Keratinocyte (primary cell): ENCODE results near the gene RSBN1. TPM values are rescaled to one million over a fixed set of nuclear protein-coding genes. Genes with fewer than 3 reads are reported as not detected.

Experiments
- DNase-seq: peaks from one replicate; pipeline ENCODE4 v3.0.0-alpha.2; 2011; ENCODE audit warnings: low read depth, missing footprints, low spot score
- FAIRE-seq: peaks from 2 replicates; lab custom pipeline; 2011; peaks lifted over from hg19 to GRCh38; lab: Jason Lieb, UNC
- H2AFZ ChIP-seq: 2 replicates; pipeline ENCODE4 v1.6.0; 2012; ENCODE audit warnings: low read length, control low read depth, inconsistent platforms; ENCODE audit not compliant: control insufficient read depth
- H3K27ac ChIP-seq: 2 replicates; pipeline ENCODE4 v1.5.1; 2011; ENCODE audit warnings: low read length; ENCODE audit not compliant: control insufficient read depth, insufficient read depth
- H3K27me3 ChIP-seq: 3 replicates; pipeline ENCODE4 v1.6.0; 2011; ENCODE audit warnings: low read length; ENCODE audit not compliant: control insufficient read depth, insufficient read depth; ENCODE audit errors: extremely low read depth
- H3K36me3 ChIP-seq, 2 experiments: 2 replicates in 1 of 2; 3 replicates in 1 of 2; pipeline ENCODE4 v1.5.1; 2011; ENCODE audit warnings: low read length in 2 of 2, mild to moderate bottlenecking in 1 of 2; ENCODE audit not compliant: control insufficient read depth in 2 of 2, insufficient read depth in 2 of 2; ENCODE audit errors: extremely low read depth in 1 of 2
- H3K4me1 ChIP-seq: 3 replicates; pipeline ENCODE4 v1.5.1; 2011; ENCODE audit warnings: low read length; ENCODE audit not compliant: control insufficient read depth, insufficient read depth; ENCODE audit errors: extremely low read depth
- H3K4me2 ChIP-seq: 3 replicates; pipeline ENCODE4 v1.6.0; 2011; ENCODE audit warnings: low read depth, low read length; ENCODE audit not compliant: control insufficient read depth, insufficient read depth; ENCODE audit errors: extremely low read depth
- H3K4me3 ChIP-seq, 3 experiments: fragments of 200-600 bp in 1 of 3; sonication (generic) in 1 of 3; 2 replicates in 2 of 3; 3 replicates in 1 of 3; pipeline ENCODE4 v1.5.1; 2011 to 2016; ENCODE audit warnings: low read length in 3 of 3, mild to moderate bottlenecking in 3 of 3, control low read depth in 2 of 3, inconsistent platforms in 1 of 3, low read depth in 1 of 3, mixed read lengths in 1 of 3, mixed run types in 1 of 3, moderate library complexity in 1 of 3; ENCODE audit not compliant: control insufficient read depth in 2 of 3, insufficient read depth in 2 of 3; ENCODE audit errors: extremely low read depth in 1 of 3
- H3K79me2 ChIP-seq: 2 replicates; pipeline ENCODE4 v1.6.0; 2012; ENCODE audit warnings: low read length; ENCODE audit not compliant: control insufficient read depth, insufficient read depth
- H3K9ac ChIP-seq: 3 replicates; pipeline ENCODE4 v1.6.0; 2011; ENCODE audit warnings: low read length; ENCODE audit not compliant: control insufficient read depth, insufficient read depth; ENCODE audit errors: extremely low read depth
- H3K9me1 ChIP-seq: 3 replicates; pipeline ENCODE4 v1.6.0; 2011; ENCODE audit warnings: low read length; ENCODE audit not compliant: control insufficient read depth, insufficient read depth; ENCODE audit errors: extremely low read depth
- H3K9me3 ChIP-seq: 2 replicates; pipeline ENCODE4 v1.5.1; 2012; ENCODE audit warnings: low read depth, low read length; ENCODE audit not compliant: control insufficient read depth
- H4K20me1 ChIP-seq: 3 replicates; pipeline ENCODE4 v1.6.0; 2011; ENCODE audit warnings: low read length; ENCODE audit not compliant: control insufficient read depth, insufficient read depth; ENCODE audit errors: extremely low read depth
- EZH2 ChIP-seq: IDR thresholded peaks from one replicate; pipeline ENCODE4 v1.6.1; 2012; ENCODE audit warnings: inconsistent platforms, mild to moderate bottlenecking, low read length, moderate library complexity
- dilution Hi-C: fragments of 300-500 bp; cut with MboI; formaldehyde crosslinking; loops from one replicate; pipeline ENCODE4 v1.7.0; 2020; ENCODE audit warnings: low sequenced_read_pairs; ENCODE audit not compliant: extremely low pct_ligation_motif_present
- polyA plus RNA-seq, 5 experiments: library from polyadenylated mRNA; depleted of rRNA in 3 of 5; stranded (reverse) in 3 of 5; stranded (forward) in 1 of 5; unstranded in 1 of 5; fragments of >200 nt; gene quantifications; 1 replicate in 1 of 5; 2 replicates in 3 of 5; 3 replicates in 1 of 5; pipeline versions ENCODE4 v1.2.1 to v1.2.3, GENCODE V29; 2011 to 2012; ENCODE audit warnings: missing spikeins in 2 of 5, low read depth in 1 of 5, low replicate concordance in 1 of 5
- TF ChIP-seq, protein P1 (sequence below), 3 experiments: IDR thresholded peaks in 1 of 3; conservative IDR thresholded peaks in 1 of 3; optimal IDR thresholded peaks in 1 of 3; 2 replicates in 2 of 3; 3 replicates in 1 of 3; pipeline versions ENCODE3 to v1.5.1; 2011; ENCODE audit warnings: low read length in 3 of 3, mild to moderate bottlenecking in 3 of 3, moderate library complexity in 2 of 3, control low read depth in 1 of 3, inconsistent platforms in 1 of 3; ENCODE audit not compliant: insufficient read depth in 2 of 3; ENCODE audit errors: extremely low read depth in 1 of 3

RSBN1 gene
- polyA plus RNA-seq, 1 donor (not counting 4 experiments of a cell fraction or from before 2014, with no cell fraction given) = 10.4 TPM

DNA sequence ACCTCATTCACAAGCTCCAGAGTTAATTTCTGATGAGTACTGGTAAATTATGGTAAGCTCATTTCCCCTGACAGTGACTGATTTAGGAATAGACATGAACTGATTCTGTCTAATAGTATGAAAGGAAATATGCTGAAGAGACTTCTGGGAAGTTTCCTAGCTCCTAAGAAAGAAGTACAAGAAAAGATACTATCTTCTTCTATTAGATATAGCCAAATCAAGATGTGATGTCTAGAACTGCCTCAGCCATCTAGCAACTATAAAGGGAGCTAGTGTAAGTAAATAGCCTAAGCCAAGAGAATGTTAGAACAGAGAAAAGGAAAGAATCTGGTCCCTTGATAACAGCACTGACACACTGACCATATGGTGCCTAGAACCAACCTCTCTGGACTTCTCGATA lies 42.2 kb downstream of the RSBN1 start:
- no peak overlapping the region for H3K9ac ChIP-seq
- TF ChIP-seq EZH2 = no peak
- TF ChIP-seq, protein P1, sequence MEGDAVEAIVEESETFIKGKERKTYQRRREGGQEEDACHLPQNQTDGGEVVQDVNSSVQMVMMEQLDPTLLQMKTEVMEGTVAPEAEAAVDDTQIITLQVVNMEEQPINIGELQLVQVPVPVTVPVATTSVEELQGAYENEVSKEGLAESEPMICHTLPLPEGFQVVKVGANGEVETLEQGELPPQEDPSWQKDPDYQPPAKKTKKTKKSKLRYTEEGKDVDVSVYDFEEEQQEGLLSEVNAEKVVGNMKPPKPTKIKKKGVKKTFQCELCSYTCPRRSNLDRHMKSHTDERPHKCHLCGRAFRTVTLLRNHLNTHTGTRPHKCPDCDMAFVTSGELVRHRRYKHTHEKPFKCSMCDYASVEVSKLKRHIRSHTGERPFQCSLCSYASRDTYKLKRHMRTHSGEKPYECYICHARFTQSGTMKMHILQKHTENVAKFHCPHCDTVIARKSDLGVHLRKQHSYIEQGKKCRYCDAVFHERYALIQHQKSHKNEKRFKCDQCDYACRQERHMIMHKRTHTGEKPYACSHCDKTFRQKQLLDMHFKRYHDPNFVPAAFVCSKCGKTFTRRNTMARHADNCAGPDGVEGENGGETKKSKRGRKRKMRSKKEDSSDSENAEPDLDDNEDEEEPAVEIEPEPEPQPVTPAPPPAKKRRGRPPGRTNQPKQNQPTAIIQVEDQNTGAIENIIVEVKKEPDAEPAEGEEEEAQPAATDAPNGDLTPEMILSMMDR (optimal IDR thresholded peaks at IDR 0.05 in 1 of 3, IDR thresholded peaks at IDR 0.05 in 1 of 3, conservative IDR thresholded peaks at IDR 0.05 in 1 of 3; ENCODE audit: extremely low read depth in 1 of 3, insufficient read depth in 2 of 3, low read length in 3 of 3) = no peak
- no peak overlapping the region for H3K4me2 ChIP-seq
- dilution Hi-C loops = no loop called here
- no peaks in the 10 kb centered on the region for H3K9me3 ChIP-seq
- H3K4me3 ChIP-seq = no peak overlapping the region
- H3K9me1 ChIP-seq = no peaks in the 10 kb centered on the region
- H4K20me1 ChIP-seq = no peaks in the 10 kb centered on the region
- peaks cover 2% of the 10 kb centered on the region for H3K4me1 ChIP-seq
- DNase-seq = no peak
- H3K27ac ChIP-seq = no peak overlapping the region
- H3K27me3 ChIP-seq = no peaks in the 10 kb centered on the region
- H3K36me3 ChIP-seq = peaks cover 0 to 4% of the 10 kb centered on the region in 2 experiments
- FAIRE-seq = no peak
- no peak overlapping the region for H2AFZ ChIP-seq
- H3K79me2 ChIP-seq = no peaks in the 10 kb centered on the region

DNA sequence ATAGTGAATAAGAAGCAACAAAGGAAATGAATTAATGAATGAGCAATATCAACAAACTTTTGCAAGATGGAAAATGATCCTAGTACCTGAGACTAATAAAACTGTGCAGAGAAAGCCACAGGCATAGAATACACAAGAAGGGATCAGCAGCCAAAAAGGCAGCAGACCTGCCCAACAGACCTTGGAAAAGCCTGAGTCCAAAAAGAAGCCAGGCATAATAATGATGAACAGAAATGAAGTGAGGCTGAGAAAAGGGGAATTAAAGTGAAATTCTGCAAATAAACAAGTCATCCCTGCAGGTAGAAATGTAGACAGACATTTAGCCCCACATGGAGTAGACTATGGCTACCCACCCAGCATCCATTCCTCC lies 42.7 kb downstream of the RSBN1 start:
- Histone ChIP-seq H2AFZ (no peak overlapping the region), H3K79me2 (no peaks in the 10 kb centered on the region), H3K4me3 (no peak overlapping the region), H3K4me1 (peaks cover 2% of the 10 kb centered on the region), H3K9me3 (no peaks in the 10 kb centered on the region), H3K9me1 (no peaks in the 10 kb centered on the region), H3K9ac (no peak overlapping the region), H3K27ac (no peak overlapping the region), H3K27me3 (no peaks in the 10 kb centered on the region), H3K36me3 (peaks cover 0 to 4% of the 10 kb centered on the region in 2 experiments), H3K4me2 (no peak overlapping the region), H4K20me1 (no peaks in the 10 kb centered on the region)
- dilution Hi-C loops = no loop called here
- no peak for DNase-seq
- no peak for FAIRE-seq
- TF ChIP-seq, protein P1 (optimal IDR thresholded peaks at IDR 0.05 in 1 of 3, IDR thresholded peaks at IDR 0.05 in 1 of 3, conservative IDR thresholded peaks at IDR 0.05 in 1 of 3; ENCODE audit: extremely low read depth in 1 of 3, insufficient read depth in 2 of 3, low read length in 3 of 3) = no peak
- TF ChIP-seq EZH2 = no peak
